DMS114 treated with DMSO at 0.1 percent for 48 hours (cell line): Measurements from ENCODE around the gene OR8D2.

ENCODE experiments used
- DNase-seq: peaks from one replicate; lab custom pipeline; 2025; ENCODE audit not compliant: unreplicated experiment; lab: John Stamatoyannopoulos, UW

Gene OR8D2, protein sequence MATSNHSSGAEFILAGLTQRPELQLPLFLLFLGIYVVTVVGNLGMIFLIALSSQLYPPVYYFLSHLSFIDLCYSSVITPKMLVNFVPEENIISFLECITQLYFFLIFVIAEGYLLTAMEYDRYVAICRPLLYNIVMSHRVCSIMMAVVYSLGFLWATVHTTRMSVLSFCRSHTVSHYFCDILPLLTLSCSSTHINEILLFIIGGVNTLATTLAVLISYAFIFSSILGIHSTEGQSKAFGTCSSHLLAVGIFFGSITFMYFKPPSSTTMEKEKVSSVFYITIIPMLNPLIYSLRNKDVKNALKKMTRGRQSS

GRCh38 chr11:124320097-124320496 lies at the start of gene OR8D2:
Gene OR8D2, minus strand, starts transcription at chr11:124320197. Its CDS starts 0 bp downstream, at chr11:124320197.
- no peak for DNase-seq

DNA sequence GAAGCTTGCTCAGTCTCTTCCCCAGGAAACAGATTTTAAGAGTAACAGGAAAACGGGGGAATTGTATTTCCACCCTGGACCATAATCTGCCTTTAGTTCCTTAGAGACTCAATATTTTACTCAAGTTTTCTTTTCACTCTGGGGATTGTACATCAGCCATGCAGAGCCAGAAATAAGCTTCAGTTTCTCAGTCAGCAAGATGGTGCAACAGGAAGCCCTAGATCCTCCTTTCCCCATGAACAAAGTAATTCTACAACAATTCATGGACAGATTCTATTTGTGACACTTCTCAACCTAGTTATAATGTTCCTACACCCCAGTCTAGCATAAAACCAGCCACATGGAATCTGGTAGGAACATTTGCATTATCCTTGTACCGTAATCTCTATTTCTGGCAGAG lies 39.6 kb upstream of the OR8D2 start:
- no peak for DNase-seq

- no peak for DNase-seq
Measured at GRCh38 chr11:124346311-124346955, 26.4 kb upstream of the OR8D2 start.

- DNase-seq: no peak
Measured at GRCh38 chr11:124344346-124344745, 24.3 kb upstream of the OR8D2 start.

GRCh38 chr11:124340142-124340447 lies 20.1 kb upstream of the OR8D2 start:
- DNase-seq: no peak

DNA sequence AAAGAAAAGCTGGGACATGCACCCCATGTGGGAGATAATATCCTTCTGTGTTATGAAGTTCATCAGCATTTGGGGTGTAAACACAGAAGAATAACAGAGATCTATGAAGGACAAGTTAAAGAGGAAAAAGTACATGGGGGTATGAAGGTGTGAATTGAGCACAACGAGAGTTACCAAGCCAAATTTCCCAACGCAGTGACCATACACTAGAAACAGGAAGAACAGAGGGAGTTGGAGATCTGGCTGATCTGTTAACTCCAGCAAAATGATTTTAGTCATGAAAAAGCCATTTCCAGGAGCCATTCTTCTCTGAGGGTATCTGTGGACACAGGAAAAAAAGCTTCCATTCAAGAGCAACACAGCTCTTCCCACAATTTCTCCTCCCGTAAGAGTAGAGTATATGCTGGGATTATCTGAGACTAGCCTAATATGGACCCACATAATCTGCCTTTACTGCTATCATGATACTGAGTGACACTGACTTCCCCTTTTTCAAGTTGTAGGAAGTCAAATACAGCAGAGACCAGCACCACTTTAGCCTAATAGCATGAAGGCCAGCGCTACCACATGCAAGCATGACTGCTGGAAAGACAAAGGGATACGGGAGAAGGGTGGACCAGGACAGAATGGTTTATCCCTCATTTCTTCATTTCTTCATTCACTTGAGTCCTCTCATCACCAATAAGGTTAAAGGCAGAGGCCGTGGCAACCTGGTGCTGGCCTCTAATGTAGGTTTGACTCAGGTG lies 19.6 kb upstream of the OR8D2 start:
- DNase-seq: no peak

GRCh38 chr11:124331873-124332272 lies 11.9 kb upstream of the OR8D2 start:
- DNase-seq: no peak

DNA sequence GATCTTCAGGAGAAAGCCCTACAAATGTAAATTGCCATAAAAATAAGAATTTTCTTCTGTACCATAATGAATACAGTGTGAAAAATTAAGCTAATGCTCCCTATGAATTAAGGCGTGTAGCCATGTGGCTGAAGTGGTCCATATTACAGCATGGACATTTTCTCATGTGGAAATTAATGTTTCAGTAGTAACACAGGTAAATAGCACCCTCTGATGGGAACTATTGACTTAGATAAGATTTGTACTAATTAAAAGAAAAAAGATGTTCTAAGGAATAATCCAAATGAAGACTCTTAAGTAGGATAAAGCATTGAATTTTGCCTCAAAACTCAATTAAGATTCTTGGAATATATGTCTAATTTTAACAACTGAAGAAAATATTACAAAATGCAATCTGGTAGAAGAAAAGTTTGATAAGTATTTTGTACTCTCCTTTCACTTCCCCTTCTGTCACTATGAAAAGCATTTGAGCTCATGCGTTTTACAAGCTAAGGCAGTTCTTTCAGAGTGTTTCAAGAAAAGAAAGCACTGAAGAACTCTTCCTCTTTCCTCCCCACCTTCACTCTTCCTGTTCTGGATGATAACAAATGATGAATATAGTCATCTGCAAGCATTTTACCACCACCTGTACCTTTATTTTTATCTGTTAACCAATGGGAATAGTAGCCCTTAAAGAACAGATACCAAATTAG lies 9.9 kb upstream of the OR8D2 start:
- DNase-seq: no peak

DNA sequence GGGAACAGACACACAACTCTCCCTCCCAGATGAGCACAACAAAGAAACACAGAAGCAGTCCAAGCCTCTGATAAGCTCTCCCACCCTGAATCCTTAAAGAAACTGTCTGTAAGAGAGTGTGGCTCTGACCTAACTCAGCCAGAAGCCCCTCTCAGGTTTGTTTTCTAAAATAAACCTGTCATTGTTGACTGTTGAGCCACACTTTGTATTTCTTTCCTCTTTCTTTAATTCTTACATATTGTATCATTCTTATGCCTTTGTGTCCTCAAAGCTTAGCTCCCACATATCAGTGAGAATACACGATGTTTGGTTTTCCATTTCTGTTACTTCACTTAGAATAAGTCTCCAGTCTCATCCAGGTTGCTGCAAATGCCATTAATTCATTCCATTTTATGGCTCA lies 7.8 kb upstream of the OR8D2 start:
- no peak for DNase-seq

GRCh38 chr11:124322356-124322755 lies 2.4 kb upstream of the OR8D2 start:
- no peak for DNase-seq

- DNase-seq: no peak
Measured at GRCh38 chr11:124315052-124315451, 4.9 kb downstream of the OR8D2 start.

DNA sequence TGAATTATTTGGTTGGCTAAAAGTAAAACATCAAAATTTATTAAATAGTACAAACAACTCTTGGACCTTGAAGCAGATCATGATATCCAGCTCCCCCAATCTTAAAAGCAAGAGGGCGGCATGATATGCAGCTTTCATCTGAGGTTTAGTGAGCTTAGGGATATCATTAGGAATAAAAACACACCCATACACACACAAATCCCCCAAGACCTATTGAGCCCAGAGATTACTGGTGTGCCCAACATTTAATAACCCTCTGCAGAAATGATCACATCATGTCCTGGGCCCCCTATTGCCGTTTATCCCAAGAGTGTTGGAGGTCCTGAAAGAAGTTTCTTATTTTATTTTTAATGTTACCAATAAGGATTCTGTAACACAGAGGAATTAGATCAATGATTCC lies 6.1 kb downstream of the OR8D2 start, which contains the start of gene OR8D1:
Gene OR8D1, minus strand, starts transcription at position 101 of the 400 bp plus-strand sequence. CDS start 3,183 bp downstream, outside the sequence.
- DNase-seq: no peak

DNA sequence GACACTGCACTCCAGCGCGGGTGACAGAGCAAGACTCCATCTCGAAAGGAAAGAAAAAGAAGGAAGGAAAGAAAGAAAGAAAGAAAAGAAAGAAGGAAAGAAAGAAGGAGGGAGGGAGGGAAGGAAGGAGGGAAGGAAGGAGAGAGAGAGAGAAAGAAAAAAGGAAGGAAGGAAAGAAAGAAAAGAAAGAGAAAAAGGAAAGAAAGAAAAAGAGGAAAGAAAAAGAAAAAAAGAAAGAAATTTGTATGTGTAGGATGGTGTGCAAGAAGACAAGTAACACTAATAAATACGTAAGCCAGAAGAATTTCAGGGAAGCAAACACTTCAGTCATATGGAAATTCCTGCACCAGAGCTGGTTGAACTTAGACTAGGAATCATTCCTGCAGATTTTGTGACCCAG lies 6.9 kb downstream of the OR8D2 start:
- no peak for DNase-seq

DNA sequence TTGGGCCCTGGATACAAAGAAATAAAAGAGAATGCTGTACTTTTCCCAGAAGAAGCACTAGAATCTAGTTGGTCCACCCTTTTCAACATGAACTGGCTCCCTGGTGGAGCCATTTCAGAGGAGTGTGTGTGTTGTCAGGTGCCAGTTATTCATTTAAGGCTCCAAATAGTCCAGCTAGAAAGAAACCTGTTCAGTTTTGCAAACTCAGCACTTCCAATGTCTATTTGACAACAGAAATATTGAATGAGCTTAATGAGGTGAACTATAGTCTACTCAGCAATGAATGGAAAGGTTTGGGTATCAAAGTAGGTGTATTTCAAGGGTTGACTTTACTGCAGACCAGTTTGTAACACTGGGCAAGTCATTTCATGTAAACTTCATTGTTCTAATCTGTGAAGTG lies 8.3 kb downstream of the OR8D2 start:
- no peak for DNase-seq

DNA sequence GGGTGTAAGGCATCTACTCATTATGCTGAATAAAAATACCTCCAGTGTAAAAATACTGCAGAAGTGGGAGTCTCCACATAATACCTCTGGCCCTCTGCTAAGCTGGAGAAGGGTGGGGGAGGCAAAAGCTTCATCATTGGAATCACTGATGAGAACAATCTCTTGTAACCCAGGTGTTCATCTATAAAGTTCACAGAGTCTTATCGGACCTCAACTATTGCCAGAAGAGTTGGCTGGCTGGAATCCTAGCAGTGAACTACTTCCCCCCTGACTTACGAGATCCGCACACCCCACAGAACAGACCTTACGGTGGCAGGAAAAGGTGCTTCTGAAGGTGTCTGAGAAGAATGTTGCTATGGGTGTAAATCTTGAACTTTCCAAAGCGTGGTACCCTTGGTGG lies 8.7 kb downstream of the OR8D2 start:
- no peak for DNase-seq

- no peak for DNase-seq
Measured at GRCh38 chr11:124310721-124311120, 9.3 kb downstream of the OR8D2 start.

- no peak for DNase-seq
Measured at GRCh38 chr11:124307093-124307492, 12.9 kb downstream of the OR8D2 start.

DNA sequence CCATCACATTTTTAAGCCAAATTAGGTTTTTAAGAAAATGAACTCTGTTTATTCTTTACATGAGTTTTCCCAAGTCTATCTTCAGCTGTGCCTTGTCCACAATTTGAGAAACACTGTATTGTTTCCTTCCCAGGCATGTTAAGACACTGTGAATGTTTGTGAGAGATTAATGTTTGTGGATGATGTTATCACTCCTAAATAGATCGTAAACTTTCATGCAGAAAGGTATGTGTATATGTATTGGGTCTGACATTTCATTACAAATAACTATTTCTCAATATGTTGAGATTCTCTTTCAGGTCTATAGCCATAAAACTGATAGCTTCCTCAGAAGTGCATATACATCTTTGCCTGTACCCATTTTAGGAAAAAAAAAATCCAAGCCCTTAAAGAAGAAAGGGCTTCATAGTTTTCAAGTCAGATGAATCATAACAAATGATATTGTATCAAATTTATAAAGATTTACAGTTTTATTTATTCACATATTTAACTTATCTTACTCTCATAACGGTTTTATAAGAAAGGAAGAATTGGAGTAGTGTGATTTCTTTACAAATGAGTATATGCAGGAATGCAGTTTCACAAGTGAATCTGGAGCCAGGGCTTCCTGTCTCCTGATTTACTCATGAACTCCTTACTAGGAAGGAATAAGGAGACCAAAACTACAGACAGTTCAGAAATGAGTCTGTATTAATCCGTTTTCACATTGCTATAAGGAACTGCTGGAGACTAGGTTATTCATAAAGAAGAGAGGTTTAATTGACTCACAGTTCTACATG lies 17.5 kb downstream of the OR8D2 start:
- no peak for DNase-seq

- DNase-seq: no peak
Measured at GRCh38 chr11:124301548-124301947, 18.4 kb downstream of the OR8D2 start.

DNA sequence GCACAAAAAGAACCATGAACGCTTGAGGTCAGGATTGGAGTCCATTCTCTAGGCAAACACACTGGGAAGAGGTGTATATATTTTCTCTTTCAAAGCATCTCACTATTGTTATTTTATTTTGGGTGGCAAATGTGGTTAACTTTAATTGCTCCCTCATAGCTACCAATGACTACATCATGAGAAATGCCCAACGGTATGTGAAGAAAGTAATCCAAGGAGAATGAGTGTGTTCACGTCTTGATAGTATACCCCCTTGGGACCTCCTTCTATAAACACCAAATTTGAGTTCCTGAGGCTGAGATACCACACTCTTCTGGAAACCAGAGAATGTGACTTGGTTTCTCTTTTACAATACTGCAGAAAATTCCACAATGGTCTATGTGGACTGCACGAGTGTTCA lies 22.1 kb downstream of the OR8D2 start:
- DNase-seq: no peak

DNA sequence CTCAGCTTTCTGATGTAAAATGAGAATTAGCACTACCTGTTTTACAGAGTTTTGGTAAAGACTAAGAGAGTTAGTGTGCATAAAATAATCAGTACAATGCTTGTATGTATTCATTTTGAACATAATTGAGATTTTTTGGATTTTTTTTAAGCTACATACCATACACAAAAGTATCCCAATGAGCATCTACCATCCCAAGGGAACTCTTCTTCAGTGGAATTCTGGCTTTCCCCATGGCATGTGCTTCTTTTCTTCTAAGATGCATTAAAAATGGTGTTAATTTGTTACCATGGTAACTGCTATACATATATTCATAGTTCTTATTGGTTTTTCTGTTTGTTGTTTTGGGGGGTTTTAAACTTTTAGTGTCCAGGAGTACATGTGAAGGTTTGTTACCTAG lies 24.0 kb downstream of the OR8D2 start:
- DNase-seq: no peak
